Measurements from ENCODE around the gene ASCL1. TPM values are rescaled to one million over a fixed set of nuclear protein-coding genes. Genes with fewer than 3 reads are reported as not detected.

ASCL1 gene
- total RNA-seq, result not detected

GRCh38 chr12:102957339-102958050 is at the start of gene ASCL1:
Gene ASCL1 (plus strand): TSS chr12:102957674. CDS start chr12:102958245, 571 bp downstream.
- H3K27ac Mint-ChIP-seq, result no peak within 1 kb of the TSS

GRCh38 chr12:102907918-102908317 is 49.6 kb upstream of the ASCL1 start:
- peaks cover 5% of the 10 kb centered on the region for H3K27me3 Mint-ChIP-seq
- H3K9me3 Mint-ChIP-seq, result no peaks in the 10 kb centered on the region
- no peak for ATAC-seq (replicated peaks)
- H3K36me3 Mint-ChIP-seq (ENCODE audit: low read depth), result no peaks in the 10 kb centered on the region
- no peaks in the 10 kb centered on the region for H3K4me1 Mint-ChIP-seq
- H3K27ac Mint-ChIP-seq, result no peak overlapping the region
- H3K4me3 Mint-ChIP-seq, result no peak overlapping the region

More at GRCh38 chr12:102957339-102958050, at the start of gene ASCL1:
- Mint-ChIP-seq H3K36me3 (ENCODE audit: low read depth) (no peaks in the 10 kb centered on the region), H3K4me3 (peak within 1 kb of the TSS; percentile 49), H3K27me3 (peaks cover 56% of the 10 kb centered on the region), H3K4me1 (peaks cover 5% of the 10 kb centered on the region), H3K9me3 (no peaks in the 10 kb centered on the region)
- ATAC-seq (replicated peaks), result no peak

- Mint-ChIP-seq H3K27ac (no peak overlapping the region), H3K27me3 (peaks cover 1% of the 10 kb centered on the region), H3K4me3 (no peak overlapping the region), H3K4me1 (no peaks in the 10 kb centered on the region), H3K36me3 (ENCODE audit: low read depth) (no peaks in the 10 kb centered on the region), H3K9me3 (no peaks in the 10 kb centered on the region)
- no peak for ATAC-seq (replicated peaks)
Observed at GRCh38 chr12:102910137-102910536, 47.3 kb upstream of the ASCL1 start.

- ATAC-seq (replicated peaks), result no peak
- H3K9me3 Mint-ChIP-seq, result no peaks in the 10 kb centered on the region
- H3K4me3 Mint-ChIP-seq, result no peak overlapping the region
- no peaks in the 10 kb centered on the region for H3K36me3 Mint-ChIP-seq (ENCODE audit: low read depth)
- no peaks in the 10 kb centered on the region for H3K27me3 Mint-ChIP-seq
- H3K27ac Mint-ChIP-seq, result no peak overlapping the region
- H3K4me1 Mint-ChIP-seq, result no peaks in the 10 kb centered on the region
Observed at GRCh38 chr12:102910792-102911191, 46.7 kb upstream of the ASCL1 start.

GRCh38 chr12:102911320-102911719 is 46.2 kb upstream of the ASCL1 start:
- H3K36me3 Mint-ChIP-seq (ENCODE audit: low read depth), result no peaks in the 10 kb centered on the region
- H3K27ac Mint-ChIP-seq, result no peak overlapping the region
- no peak for ATAC-seq (replicated peaks)
- H3K9me3 Mint-ChIP-seq, result no peaks in the 10 kb centered on the region
- H3K27me3 Mint-ChIP-seq, result no peaks in the 10 kb centered on the region
- H3K4me1 Mint-ChIP-seq, result no peaks in the 10 kb centered on the region
- no peak overlapping the region for H3K4me3 Mint-ChIP-seq

GRCh38 chr12:102912258-102912657 is 45.2 kb upstream of the ASCL1 start:
- no peaks in the 10 kb centered on the region for H3K27me3 Mint-ChIP-seq
- H3K9me3 Mint-ChIP-seq, result no peaks in the 10 kb centered on the region
- ATAC-seq (replicated peaks), result no peak
- no peak overlapping the region for H3K4me3 Mint-ChIP-seq
- no peaks in the 10 kb centered on the region for H3K36me3 Mint-ChIP-seq (ENCODE audit: low read depth)
- no peak overlapping the region for H3K27ac Mint-ChIP-seq
- no peaks in the 10 kb centered on the region for H3K4me1 Mint-ChIP-seq

- no peaks in the 10 kb centered on the region for H3K27me3 Mint-ChIP-seq
- H3K36me3 Mint-ChIP-seq (ENCODE audit: low read depth), result no peaks in the 10 kb centered on the region
- no peak overlapping the region for H3K4me3 Mint-ChIP-seq
- no peak for ATAC-seq (replicated peaks)
- no peaks in the 10 kb centered on the region for H3K4me1 Mint-ChIP-seq
- no peak overlapping the region for H3K27ac Mint-ChIP-seq
- no peaks in the 10 kb centered on the region for H3K9me3 Mint-ChIP-seq
Observed at GRCh38 chr12:102913453-102914226, 43.8 kb upstream of the ASCL1 start.

GRCh38 chr12:102916252-102917025 is 41.0 kb upstream of the ASCL1 start:
- Mint-ChIP-seq H3K27me3 (no peaks in the 10 kb centered on the region), H3K4me3 (peak overlapping the region; percentile 66), H3K36me3 (ENCODE audit: low read depth) (no peaks in the 10 kb centered on the region), H3K9me3 (no peaks in the 10 kb centered on the region), H3K27ac (no peak overlapping the region), H3K4me1 (no peaks in the 10 kb centered on the region)
- ATAC-seq (replicated peaks), result no peak

GRCh38 chr12:102917026-102917787 is 40.3 kb upstream of the ASCL1 start, which contains the start of gene PAH:
Gene PAH (minus strand): TSS chr12:102917244. CDS start chr12:102917130, 114 bp downstream.
- ATAC-seq (replicated peaks), result peak; percentile 72
- Mint-ChIP-seq H3K4me1 (no peaks in the 10 kb centered on the region), H3K27ac (no peak within 1 kb of the TSS)

GRCh38 chr12:102918840-102919239 is 38.6 kb upstream of the ASCL1 start:
- ATAC-seq (replicated peaks), result no peak
- H3K36me3 Mint-ChIP-seq (ENCODE audit: low read depth), result no peaks in the 10 kb centered on the region
- no peaks in the 10 kb centered on the region for H3K9me3 Mint-ChIP-seq
- no peaks in the 10 kb centered on the region for H3K4me1 Mint-ChIP-seq
- H3K27ac Mint-ChIP-seq, result no peak overlapping the region
- no peak overlapping the region for H3K4me3 Mint-ChIP-seq
- H3K27me3 Mint-ChIP-seq, result no peaks in the 10 kb centered on the region

More at GRCh38 chr12:102917026-102917787, 40.3 kb upstream of the ASCL1 start, which contains the start of gene PAH:
- no peaks in the 10 kb centered on the region for H3K36me3 Mint-ChIP-seq (ENCODE audit: low read depth)
- H3K4me3 Mint-ChIP-seq, result peak within 1 kb of the TSS; percentile 66
- H3K9me3 Mint-ChIP-seq, result no peaks in the 10 kb centered on the region
- H3K27me3 Mint-ChIP-seq, result no peaks in the 10 kb centered on the region

- Mint-ChIP-seq H3K4me3 (no peak overlapping the region), H3K4me1 (no peaks in the 10 kb centered on the region), H3K27ac (no peak overlapping the region), H3K9me3 (no peaks in the 10 kb centered on the region), H3K36me3 (ENCODE audit: low read depth) (no peaks in the 10 kb centered on the region), H3K27me3 (no peaks in the 10 kb centered on the region)
- no peak for ATAC-seq (replicated peaks)
Observed at GRCh38 chr12:102920271-102920670, 37.2 kb upstream of the ASCL1 start.

GRCh38 chr12:102921240-102921639 is 36.2 kb upstream of the ASCL1 start:
- Mint-ChIP-seq H3K4me3 (no peak overlapping the region), H3K27me3 (peaks cover 5% of the 10 kb centered on the region), H3K36me3 (ENCODE audit: low read depth) (no peaks in the 10 kb centered on the region), H3K4me1 (no peaks in the 10 kb centered on the region), H3K27ac (no peak overlapping the region), H3K9me3 (peaks cover 3% of the 10 kb centered on the region)
- ATAC-seq (replicated peaks), result no peak

GRCh38 chr12:102927220-102927619 is 30.3 kb upstream of the ASCL1 start:
- no peaks in the 10 kb centered on the region for H3K4me1 Mint-ChIP-seq
- peaks cover 9% of the 10 kb centered on the region for H3K27me3 Mint-ChIP-seq
- H3K4me3 Mint-ChIP-seq, result no peak overlapping the region
- no peak overlapping the region for H3K27ac Mint-ChIP-seq
- H3K9me3 Mint-ChIP-seq, result peaks cover 3% of the 10 kb centered on the region
- no peak for ATAC-seq (replicated peaks)
- no peaks in the 10 kb centered on the region for H3K36me3 Mint-ChIP-seq (ENCODE audit: low read depth)

- ATAC-seq (replicated peaks), result no peak
- Mint-ChIP-seq H3K4me3 (no peak overlapping the region), H3K9me3 (no peaks in the 10 kb centered on the region), H3K27ac (no peak overlapping the region), H3K4me1 (no peaks in the 10 kb centered on the region), H3K27me3 (peaks cover 15% of the 10 kb centered on the region), H3K36me3 (ENCODE audit: low read depth) (no peaks in the 10 kb centered on the region)
Observed at GRCh38 chr12:102933168-102933567, 24.3 kb upstream of the ASCL1 start.
